HepG2 (cell line): Measurements from ENCODE around the gene SCRT2. TPM values are rescaled to one million over a fixed set of nuclear protein-coding genes. Genes with fewer than 3 reads are reported as not detected.

Source experiments
- AHR ChIP-seq: IDR thresholded peaks from 2 replicates; pipeline ENCODE4 v1.6.1; 2018; ENCODE audit warnings: missing genetic modification reagents, missing compliant biosample characterization
- DNMT1 ChIP-seq: sonication (generic); formaldehyde crosslinking; IDR thresholded peaks from 2 replicates; pipeline ENCODE4 v1.5.1; 2020; ENCODE audit warnings: mild to moderate bottlenecking, missing genetic modification reagents
- KDM2A ChIP-seq: sonication (generic); formaldehyde crosslinking; IDR thresholded peaks from 2 replicates; pipeline ENCODE4 v1.4.0; 2020; ENCODE audit warnings: low read depth, missing genetic modification reagents, borderline replicate concordance
- MEIS2 ChIP-seq: sonication (generic); formaldehyde crosslinking; IDR thresholded peaks from 2 replicates; pipeline ENCODE4 v1.9.0; 2021; ENCODE audit warnings: mild to moderate bottlenecking, missing genetic modification reagents
- NONO ChIP-seq, 2 experiments: fragments of 450-650 bp in 1 of 2; sonication (generic) in 1 of 2; formaldehyde crosslinking in 1 of 2; IDR thresholded peaks in 1 of 2; conservative IDR thresholded peaks in 1 of 2; 2 replicates each; pipeline versions ENCODE4 v1.6.1 to v1.8.0; 2017 to 2022; ENCODE audit warnings: mild to moderate bottlenecking in 1 of 2, missing genetic modification reagents in 1 of 2, moderate library complexity in 1 of 2
- NR1H2 ChIP-seq: sonication (generic); formaldehyde crosslinking; IDR thresholded peaks from 2 replicates; pipeline ENCODE4 v1.8.1; 2022; ENCODE audit warnings: low read depth, missing genetic modification reagents, borderline replicate concordance
- POLR2AphosphoS2 ChIP-seq: IDR thresholded peaks from 2 replicates; pipeline ENCODE4 v1.6.1; 2011; ENCODE audit warnings: low read depth, low read length, improper control_type of control experiment
- TRIM24 ChIP-seq: sonication (generic); formaldehyde crosslinking; IDR thresholded peaks from 2 replicates; pipeline ENCODE4 v1.8.0; 2022; ENCODE audit warnings: mild to moderate bottlenecking, missing genetic modification reagents
- ZFP36L2 ChIP-seq: sonication (generic); formaldehyde crosslinking; IDR thresholded peaks from 2 replicates; pipeline ENCODE4 v1.4.0; 2020; ENCODE audit warnings: missing genetic modification reagents
- ZNF598 ChIP-seq: sonication (generic); formaldehyde crosslinking; IDR thresholded peaks from 2 replicates; pipeline ENCODE4 v1.5.1; 2020; ENCODE audit warnings: mild to moderate bottlenecking, missing genetic modification reagents, borderline replicate concordance
- polyA plus RNA-seq, 8 experiments: library from polyadenylated mRNA; depleted of rRNA in 3 of 8; stranded (reverse) in 7 of 8; unstranded in 1 of 8; fragments of >200 nt; fragmentation: Illumina TruSeq in 4 of 8; extraction: Trizol in 4 of 8; gene quantifications; 2 replicates each; pipeline versions ENCODE4 v1.2.1 to v1.2.3, GENCODE V29; 2011 to 2016; ENCODE audit warnings: low read depth in 4 of 8, missing spikeins in 1 of 8, mixed read lengths in 1 of 8; ENCODE audit not compliant: insufficient read depth in 1 of 8
- total RNA-seq, 5 experiments: library from RNA; depleted of rRNA; stranded (reverse); fragments of >200 nt; fragmentation: Illumina TruSeq; extraction: Trizol; gene quantifications; 2 replicates each; pipeline ENCODE4 v1.2.3, GENCODE V29; 2016; ENCODE audit warnings: low read depth in 1 of 5
- TF ChIP-seq, protein P1 (sequence below): fragments of 450-650 bp; IDR thresholded peaks from 2 replicates; pipeline ENCODE4 v1.6.1; 2017; ENCODE audit warnings: mild to moderate bottlenecking
- TF ChIP-seq, protein P2 (sequence below): sonication (generic); formaldehyde crosslinking; IDR thresholded peaks from 2 replicates; pipeline ENCODE4 v1.4.0; 2020; ENCODE audit warnings: mild to moderate bottlenecking, missing genetic modification reagents
- TF ChIP-seq, protein P3 (sequence below): sonication (generic); formaldehyde crosslinking; IDR thresholded peaks from 2 replicates; pipeline ENCODE4 v1.5.1; 2020; ENCODE audit warnings: mild to moderate bottlenecking, missing genetic modification reagents, moderate library complexity
- TF ChIP-seq, protein P4 (sequence below): IDR thresholded peaks from 2 replicates; pipeline ENCODE4 v1.6.1; 2016; ENCODE audit warnings: low read depth, control low read depth

The SCRT2 gene
- total and polyA plus RNA-seq, 2 of the 13 experiments (the other 11 are each of a cell fraction or from before 2014, with no cell fraction given): not detected

DNA sequence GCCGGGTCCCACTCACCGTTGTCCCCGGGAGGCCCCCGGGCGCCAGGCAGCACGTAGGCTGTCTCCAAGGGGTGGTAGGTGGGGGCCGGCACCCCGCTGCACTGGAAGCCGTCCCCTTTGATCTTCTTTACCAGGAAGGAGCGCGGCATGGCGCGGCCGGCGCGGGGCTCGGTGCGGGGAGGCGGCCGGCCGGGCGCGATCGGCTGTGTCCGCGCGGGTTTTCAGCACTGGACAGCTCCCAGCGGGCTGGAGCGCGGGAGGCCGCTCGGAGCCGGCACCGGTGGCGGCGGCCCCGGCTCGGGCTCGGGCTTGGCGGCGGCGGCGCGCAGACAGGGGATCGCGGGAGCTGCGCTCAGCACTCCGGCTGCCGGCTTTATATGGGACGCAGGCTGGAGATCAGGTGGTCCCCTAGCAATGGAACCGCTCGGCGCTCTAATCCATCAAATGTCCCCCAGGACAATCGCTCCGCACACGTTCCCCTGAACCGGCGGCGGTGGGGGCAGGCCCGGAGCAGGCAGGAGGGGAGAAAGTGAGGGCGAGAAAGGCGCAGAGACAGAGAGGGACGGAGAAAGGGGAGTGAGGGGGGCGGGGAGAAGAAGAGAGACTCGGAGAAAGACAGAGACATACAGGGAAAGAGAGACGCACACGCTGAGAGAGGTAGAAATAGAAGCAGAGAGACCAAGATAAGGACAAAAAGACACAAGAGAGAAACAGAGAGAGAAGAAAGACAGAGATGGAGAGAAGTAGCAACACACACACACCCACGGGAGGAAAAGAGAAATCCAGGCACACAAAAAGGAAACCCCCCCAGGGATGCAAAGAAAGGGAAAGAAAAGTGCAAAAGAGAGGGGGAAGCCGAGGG is at the start of gene SCRT2 (continued):
- TF ChIP-seq, protein P1, sequence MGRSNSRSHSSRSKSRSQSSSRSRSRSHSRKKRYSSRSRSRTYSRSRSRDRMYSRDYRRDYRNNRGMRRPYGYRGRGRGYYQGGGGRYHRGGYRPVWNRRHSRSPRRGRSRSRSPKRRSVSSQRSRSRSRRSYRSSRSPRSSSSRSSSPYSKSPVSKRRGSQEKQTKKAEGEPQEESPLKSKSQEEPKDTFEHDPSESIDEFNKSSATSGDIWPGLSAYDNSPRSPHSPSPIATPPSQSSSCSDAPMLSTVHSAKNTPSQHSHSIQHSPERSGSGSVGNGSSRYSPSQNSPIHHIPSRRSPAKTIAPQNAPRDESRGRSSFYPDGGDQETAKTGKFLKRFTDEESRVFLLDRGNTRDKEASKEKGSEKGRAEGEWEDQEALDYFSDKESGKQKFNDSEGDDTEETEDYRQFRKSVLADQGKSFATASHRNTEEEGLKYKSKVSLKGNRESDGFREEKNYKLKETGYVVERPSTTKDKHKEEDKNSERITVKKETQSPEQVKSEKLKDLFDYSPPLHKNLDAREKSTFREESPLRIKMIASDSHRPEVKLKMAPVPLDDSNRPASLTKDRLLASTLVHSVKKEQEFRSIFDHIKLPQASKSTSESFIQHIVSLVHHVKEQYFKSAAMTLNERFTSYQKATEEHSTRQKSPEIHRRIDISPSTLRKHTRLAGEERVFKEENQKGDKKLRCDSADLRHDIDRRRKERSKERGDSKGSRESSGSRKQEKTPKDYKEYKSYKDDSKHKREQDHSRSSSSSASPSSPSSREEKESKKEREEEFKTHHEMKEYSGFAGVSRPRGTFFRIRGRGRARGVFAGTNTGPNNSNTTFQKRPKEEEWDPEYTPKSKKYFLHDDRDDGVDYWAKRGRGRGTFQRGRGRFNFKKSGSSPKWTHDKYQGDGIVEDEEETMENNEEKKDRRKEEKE: no peak
- peak; percentile 94; the same call in 1 of the 2 replicates for TF ChIP-seq ZFP36L2 (CRISPR knock-in tag)
- peak; percentile 94 for TF ChIP-seq AHR (CRISPR knock-in tag)
- peak; percentile 99 for TF ChIP-seq MEIS2 (CRISPR knock-in tag)
- peak; percentile 78; the same call in 1 of the 2 replicates for TF ChIP-seq ZNF598
- no peak for TF ChIP-seq NONO (IDR thresholded peaks at IDR 0.05)
- TF ChIP-seq NONO (CRISPR knock-in tag; conservative IDR thresholded peaks at IDR 0.05): peak; percentile 37; the same call in 1 of the 2 replicates
- TF ChIP-seq, protein P2, sequence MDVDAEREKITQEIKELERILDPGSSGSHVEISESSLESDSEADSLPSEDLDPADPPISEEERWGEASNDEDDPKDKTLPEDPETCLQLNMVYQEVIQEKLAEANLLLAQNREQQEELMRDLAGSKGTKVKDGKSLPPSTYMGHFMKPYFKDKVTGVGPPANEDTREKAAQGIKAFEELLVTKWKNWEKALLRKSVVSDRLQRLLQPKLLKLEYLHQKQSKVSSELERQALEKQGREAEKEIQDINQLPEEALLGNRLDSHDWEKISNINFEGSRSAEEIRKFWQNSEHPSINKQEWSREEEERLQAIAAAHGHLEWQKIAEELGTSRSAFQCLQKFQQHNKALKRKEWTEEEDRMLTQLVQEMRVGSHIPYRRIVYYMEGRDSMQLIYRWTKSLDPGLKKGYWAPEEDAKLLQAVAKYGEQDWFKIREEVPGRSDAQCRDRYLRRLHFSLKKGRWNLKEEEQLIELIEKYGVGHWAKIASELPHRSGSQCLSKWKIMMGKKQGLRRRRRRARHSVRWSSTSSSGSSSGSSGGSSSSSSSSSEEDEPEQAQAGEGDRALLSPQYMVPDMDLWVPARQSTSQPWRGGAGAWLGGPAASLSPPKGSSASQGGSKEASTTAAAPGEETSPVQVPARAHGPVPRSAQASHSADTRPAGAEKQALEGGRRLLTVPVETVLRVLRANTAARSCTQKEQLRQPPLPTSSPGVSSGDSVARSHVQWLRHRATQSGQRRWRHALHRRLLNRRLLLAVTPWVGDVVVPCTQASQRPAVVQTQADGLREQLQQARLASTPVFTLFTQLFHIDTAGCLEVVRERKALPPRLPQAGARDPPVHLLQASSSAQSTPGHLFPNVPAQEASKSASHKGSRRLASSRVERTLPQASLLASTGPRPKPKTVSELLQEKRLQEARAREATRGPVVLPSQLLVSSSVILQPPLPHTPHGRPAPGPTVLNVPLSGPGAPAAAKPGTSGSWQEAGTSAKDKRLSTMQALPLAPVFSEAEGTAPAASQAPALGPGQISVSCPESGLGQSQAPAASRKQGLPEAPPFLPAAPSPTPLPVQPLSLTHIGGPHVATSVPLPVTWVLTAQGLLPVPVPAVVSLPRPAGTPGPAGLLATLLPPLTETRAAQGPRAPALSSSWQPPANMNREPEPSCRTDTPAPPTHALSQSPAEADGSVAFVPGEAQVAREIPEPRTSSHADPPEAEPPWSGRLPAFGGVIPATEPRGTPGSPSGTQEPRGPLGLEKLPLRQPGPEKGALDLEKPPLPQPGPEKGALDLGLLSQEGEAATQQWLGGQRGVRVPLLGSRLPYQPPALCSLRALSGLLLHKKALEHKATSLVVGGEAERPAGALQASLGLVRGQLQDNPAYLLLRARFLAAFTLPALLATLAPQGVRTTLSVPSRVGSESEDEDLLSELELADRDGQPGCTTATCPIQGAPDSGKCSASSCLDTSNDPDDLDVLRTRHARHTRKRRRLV (CRISPR knock-in tag): no peak
- no peak for TF ChIP-seq POLR2AphosphoS2
- peak; percentile 99 for TF ChIP-seq DNMT1 (CRISPR knock-in tag)
- TF ChIP-seq KDM2A: peak; percentile 82
- TF ChIP-seq, protein P3, sequence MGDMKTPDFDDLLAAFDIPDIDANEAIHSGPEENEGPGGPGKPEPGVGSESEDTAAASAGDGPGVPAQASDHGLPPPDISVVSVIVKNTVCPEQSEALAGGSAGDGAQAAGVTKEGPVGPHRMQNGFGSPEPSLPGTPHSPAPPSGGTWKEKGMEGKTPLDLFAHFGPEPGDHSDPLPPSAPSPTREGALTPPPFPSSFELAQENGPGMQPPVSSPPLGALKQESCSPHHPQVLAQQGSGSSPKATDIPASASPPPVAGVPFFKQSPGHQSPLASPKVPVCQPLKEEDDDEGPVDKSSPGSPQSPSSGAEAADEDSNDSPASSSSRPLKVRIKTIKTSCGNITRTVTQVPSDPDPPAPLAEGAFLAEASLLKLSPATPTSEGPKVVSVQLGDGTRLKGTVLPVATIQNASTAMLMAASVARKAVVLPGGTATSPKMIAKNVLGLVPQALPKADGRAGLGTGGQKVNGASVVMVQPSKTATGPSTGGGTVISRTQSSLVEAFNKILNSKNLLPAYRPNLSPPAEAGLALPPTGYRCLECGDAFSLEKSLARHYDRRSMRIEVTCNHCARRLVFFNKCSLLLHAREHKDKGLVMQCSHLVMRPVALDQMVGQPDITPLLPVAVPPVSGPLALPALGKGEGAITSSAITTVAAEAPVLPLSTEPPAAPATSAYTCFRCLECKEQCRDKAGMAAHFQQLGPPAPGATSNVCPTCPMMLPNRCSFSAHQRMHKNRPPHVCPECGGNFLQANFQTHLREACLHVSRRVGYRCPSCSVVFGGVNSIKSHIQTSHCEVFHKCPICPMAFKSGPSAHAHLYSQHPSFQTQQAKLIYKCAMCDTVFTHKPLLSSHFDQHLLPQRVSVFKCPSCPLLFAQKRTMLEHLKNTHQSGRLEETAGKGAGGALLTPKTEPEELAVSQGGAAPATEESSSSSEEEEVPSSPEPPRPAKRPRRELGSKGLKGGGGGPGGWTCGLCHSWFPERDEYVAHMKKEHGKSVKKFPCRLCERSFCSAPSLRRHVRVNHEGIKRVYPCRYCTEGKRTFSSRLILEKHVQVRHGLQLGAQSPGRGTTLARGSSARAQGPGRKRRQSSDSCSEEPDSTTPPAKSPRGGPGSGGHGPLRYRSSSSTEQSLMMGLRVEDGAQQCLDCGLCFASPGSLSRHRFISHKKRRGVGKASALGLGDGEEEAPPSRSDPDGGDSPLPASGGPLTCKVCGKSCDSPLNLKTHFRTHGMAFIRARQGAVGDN (CRISPR knock-in tag): peak; percentile 76
- TF ChIP-seq TRIM24 (CRISPR knock-in tag): no peak
- TF ChIP-seq, protein P4, sequence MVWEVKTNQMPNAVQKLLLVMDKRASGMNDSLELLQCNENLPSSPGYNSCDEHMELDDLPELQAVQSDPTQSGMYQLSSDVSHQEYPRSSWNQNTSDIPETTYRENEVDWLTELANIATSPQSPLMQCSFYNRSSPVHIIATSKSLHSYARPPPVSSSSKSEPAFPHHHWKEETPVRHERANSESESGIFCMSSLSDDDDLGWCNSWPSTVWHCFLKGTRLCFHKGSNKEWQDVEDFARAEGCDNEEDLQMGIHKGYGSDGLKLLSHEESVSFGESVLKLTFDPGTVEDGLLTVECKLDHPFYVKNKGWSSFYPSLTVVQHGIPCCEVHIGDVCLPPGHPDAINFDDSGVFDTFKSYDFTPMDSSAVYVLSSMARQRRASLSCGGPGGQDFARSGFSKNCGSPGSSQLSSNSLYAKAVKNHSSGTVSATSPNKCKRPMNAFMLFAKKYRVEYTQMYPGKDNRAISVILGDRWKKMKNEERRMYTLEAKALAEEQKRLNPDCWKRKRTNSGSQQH (CRISPR knock-in tag): peak; percentile 96
- TF ChIP-seq NR1H2: peak; percentile 43; the same call in 1 of the 2 replicates
